GM19324 (cell line): ENCODE data around the gene KCNC4.

Experiments used
- ATAC-seq: cut with Tn5 transposase; IDR thresholded peaks from one replicate; pipeline ENCODE4 v1.9.1; 2021; ENCODE audit warnings: mild to moderate bottlenecking, moderate library complexity; ENCODE audit not compliant: unreplicated experiment, low FRiP score

Gene KCNC4

GRCh38 chr1:110249256-110249655 lies 39.1 kb downstream of the KCNC4 start:
- no peak for ATAC-seq

- no peak for ATAC-seq
Observed at GRCh38 chr1:110250008-110250407, 39.9 kb downstream of the KCNC4 start.

GRCh38 chr1:110250749-110251148 lies 40.6 kb downstream of the KCNC4 start:
- ATAC-seq: no peak

- no peak for ATAC-seq
Observed at GRCh38 chr1:110253213-110253612, 43.1 kb downstream of the KCNC4 start.

GRCh38 chr1:110254604-110255391 lies 44.7 kb downstream of the KCNC4 start:
- no peak for ATAC-seq

- no peak for ATAC-seq
Observed at GRCh38 chr1:110255392-110255787, 45.3 kb downstream of the KCNC4 start.

- ATAC-seq: no peak
Observed at GRCh38 chr1:110258734-110259133, 48.6 kb downstream of the KCNC4 start.

- ATAC-seq: no peak
Observed at GRCh38 chr1:110259770-110260169, 49.7 kb downstream of the KCNC4 start.
